Sciatic nerve (tissue), 2 donors: ENCODE data around the gene GARNL3. TPM values are rescaled to one million over a fixed set of nuclear protein-coding genes. Genes with fewer than 3 reads are reported as not detected.
A peak's percentile ranks its signal among the peaks of the same experiment; 100 is the strongest.

Experiments used
- ATAC-seq: fragments of 200-7000 bp; cut with Tn5 transposase; one replicate; pipeline ENCODE4 v1.9.1; 2020; ENCODE audit warnings: mild to moderate bottlenecking, moderate library complexity
- DNase-seq: peaks from one replicate; pipeline ENCODE4 v3.0.0-alpha.2; 2020; ENCODE audit warnings: low spot score
- intact Hi-C: fragments of 100-400 bp; cut with DNase I; formaldehyde crosslinking; loops from one replicate; pipeline ENCODE4 v1.14.2; 2022
- total RNA-seq: library from RNA; stranded (reverse); fragmentation: NEBNext Ultra II Directional; extraction: Animal tissue kit (Norgen Biotek cat#: 25700); gene quantifications from one replicate; pipeline ENCODE4 v1.2.1, GENCODE V29; 2021
- donor health status: DM: no; HTN: no; CAD: no.
- donor health status: DM: no; HTN: no; CAD: no.

The GARNL3 gene
- 33.7 TPM for total RNA-seq

GRCh38 chr9:127264462-127265219 is at the start of gene GARNL3:
GARNL3 (plus strand) TSS chr9:127264774; CDS start chr9:127264878, 104 bp downstream.
- intact Hi-C loops, result no loop called here
- ATAC-seq, result no peak

DNA sequence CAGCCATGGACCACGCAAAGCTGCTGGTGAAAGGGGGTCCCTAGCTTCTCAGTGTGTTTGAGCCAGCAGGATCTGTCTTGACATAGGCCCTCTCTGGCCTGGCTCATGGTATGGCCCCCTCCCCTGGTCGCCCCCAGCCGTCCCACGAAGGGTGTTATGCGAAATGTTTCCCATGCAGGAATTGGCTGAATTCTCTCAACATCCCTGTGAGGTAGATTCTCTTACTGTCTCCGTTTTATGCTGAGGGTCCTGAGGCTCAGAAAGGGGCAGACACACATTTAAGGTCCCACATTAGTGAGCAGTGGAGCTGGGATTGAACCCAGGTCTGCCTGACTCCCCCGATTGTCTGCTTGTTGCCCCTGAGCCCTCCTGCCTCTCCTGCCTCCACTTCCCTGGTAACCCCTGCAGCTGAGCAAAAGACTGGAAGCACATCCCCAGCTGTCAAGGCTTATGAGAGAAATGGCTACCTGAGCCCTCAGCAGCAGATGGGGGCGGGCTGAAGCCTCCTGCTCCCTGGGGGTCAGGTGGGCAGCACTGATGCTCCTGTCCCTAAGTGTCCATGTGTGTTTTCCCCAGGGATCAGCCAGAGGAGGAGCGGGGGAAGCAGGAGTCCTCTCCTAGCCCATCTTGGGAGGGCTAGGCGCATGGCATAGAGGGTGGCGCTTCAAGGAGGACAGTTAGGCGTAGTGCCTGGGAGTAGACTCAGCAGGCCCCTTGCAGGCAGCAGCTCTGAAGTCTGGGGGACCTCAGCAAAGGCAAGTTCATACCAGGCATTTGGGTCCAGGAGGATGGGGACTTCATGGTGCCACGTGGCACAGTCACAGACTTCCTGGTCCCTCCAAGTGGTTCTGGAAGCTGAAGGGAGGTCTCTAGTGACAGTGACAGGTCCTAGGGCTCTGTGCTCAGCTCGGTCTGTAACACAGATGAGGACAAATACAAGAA is 49.0 kb upstream of the GARNL3 start:
- intact Hi-C loops, result no loop called here
- DNase-seq, result no peak
- ATAC-seq, result no peak

More at GRCh38 chr9:127264462-127265219, at the start of gene GARNL3:
- no peak for DNase-seq

GRCh38 chr9:127216210-127216887 is 48.2 kb upstream of the GARNL3 start:
- intact Hi-C loops, result no loop called here
- DNase-seq (no peak), ATAC-seq (no peak)

DNA sequence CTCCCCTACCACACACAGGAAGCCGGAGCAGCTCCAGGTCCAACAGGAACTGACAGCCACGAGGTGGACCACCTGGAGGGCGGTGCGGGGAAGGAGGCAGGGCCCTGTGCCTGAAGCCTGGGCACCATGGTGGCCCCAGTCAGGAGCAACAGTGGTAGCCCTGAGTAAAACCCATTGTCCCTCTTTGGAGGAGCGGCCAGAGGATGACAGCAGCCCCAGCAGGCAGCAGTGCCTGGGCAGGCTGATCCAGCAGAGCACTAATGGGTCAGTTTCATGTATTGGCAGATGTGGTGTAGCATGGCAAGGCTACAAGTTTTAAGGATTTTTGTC is 47.7 kb upstream of the GARNL3 start:
- ATAC-seq (no peak), DNase-seq (no peak)
- intact Hi-C loops, result no loop called here

GRCh38 chr9:127218818-127219217 is 45.8 kb upstream of the GARNL3 start:
- no peak for ATAC-seq
- no peak for DNase-seq
- intact Hi-C loops, result no loop called here

GRCh38 chr9:127219520-127219919 is 45.1 kb upstream of the GARNL3 start:
- DNase-seq, result no peak
- intact Hi-C loops, result no loop called here
- ATAC-seq, result no peak

DNA sequence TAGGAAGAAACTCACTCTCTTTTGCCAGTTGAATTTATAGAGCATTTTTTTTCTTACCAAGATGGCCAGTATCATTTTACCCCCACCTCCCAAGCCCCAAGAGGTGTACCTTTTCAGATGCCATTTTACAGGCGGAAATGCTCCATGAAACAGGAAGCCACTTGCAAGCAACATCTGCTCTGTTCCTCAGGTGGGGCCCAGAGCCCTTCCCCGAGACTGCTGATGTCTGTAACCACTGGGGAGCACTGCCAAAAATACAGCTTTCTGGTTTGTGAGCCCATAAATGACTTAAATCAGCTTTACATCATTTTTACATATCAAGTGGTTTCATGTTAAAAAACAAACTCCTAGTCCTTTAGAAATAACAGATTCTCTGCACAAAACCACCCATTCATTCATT is 42.9 kb upstream of the GARNL3 start:
- no peak for DNase-seq
- no peak for ATAC-seq
- intact Hi-C loops, result no loop called here

GRCh38 chr9:127222388-127223095 is 42.0 kb upstream of the GARNL3 start:
- ATAC-seq (no peak), DNase-seq (no peak)
- intact Hi-C loops, result no loop called here

DNA sequence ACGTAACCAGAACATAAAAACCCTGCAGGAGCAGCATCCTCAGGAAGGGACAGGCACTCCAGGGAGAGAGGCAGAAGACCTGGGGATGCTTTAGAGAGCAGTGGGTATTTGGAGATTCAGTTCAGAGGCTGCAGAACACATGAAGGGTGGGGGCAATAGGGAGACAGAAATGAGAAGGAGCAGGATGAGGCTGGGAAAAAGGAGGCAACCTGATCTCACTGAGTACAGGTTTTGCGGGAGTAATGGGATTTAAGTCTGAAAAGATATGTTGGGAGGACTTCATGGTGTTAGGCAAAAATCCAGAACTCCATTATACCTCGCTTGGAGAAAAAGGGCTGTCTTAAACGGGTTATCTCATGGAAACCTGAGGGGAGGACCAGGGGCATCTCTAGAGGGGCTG is 41.3 kb upstream of the GARNL3 start:
- no peak for DNase-seq
- no peak for ATAC-seq
- intact Hi-C loops, result no loop called here

DNA sequence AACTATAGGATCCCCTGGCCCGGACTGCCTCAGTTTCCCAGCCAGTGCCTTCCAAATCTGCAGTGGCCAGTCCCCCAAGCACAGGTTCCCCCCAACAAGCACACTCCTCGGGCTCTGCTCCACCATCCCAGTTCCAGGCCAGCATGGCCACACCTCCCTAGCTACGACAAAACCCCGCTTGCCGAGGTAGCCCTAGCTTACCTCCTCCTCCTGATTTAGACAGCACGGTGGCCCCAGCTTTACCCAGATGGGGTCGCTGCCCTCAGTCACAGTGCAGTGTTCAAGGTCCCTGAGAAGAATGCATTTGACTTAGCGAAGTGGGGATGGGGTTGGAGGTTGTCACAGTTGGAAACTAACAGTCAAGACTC is 40.8 kb upstream of the GARNL3 start:
- no peak for DNase-seq
- intact Hi-C loops, result no loop called here
- no peak for ATAC-seq

- intact Hi-C loops, result no loop called here
- peak; percentile 96 for DNase-seq
- ATAC-seq, result peak; percentile 91
Observed at GRCh38 chr9:127224178-127224882, 40.2 kb upstream of the GARNL3 start.

DNA sequence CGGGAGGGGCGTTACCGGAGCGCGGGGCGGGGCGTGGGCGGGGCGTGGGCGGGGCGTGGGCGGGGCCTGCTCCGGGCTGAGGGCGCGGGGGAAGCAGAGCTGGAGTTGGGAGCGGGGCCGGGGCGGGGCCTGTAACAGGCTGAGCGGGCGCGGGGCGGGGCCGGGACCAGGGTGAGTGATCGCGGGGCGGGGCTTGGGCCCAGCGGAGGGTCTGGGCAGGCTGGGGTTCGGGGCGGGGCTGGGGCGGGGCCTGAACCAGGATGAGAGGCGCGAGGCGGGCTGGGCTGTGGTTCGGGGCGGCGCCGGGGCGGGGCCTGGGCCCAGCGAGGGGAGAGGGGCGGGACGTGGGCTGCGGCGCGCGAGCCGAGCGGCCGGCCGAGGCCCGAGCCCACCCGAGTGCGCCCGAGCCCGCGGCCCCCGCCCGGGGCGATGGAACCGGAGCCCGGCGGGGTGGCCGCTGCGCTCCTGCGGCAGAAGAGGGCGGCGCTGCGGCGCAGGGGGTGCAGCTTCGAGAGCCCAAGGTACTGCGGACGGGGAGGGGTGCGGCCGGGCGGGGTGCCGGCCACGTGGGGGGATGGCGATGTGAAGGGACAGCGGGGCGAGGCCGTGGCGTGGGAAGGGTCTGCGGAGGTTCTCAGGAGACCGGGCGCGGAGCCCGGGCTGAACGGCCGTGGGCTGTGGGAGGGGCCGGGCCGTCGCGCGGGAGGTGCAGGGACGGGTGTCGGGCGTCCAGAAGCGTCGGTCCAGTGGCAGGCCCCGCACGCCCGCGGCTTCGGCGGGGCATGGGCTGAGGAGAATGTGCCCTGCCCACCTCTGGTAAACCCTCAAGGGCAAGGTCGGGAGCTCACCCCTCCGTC is 39.5 kb upstream of the GARNL3 start:
- ATAC-seq, result peak; percentile 91
- DNase-seq, result peak; percentile 99
- intact Hi-C loops, result no loop called here

DNA sequence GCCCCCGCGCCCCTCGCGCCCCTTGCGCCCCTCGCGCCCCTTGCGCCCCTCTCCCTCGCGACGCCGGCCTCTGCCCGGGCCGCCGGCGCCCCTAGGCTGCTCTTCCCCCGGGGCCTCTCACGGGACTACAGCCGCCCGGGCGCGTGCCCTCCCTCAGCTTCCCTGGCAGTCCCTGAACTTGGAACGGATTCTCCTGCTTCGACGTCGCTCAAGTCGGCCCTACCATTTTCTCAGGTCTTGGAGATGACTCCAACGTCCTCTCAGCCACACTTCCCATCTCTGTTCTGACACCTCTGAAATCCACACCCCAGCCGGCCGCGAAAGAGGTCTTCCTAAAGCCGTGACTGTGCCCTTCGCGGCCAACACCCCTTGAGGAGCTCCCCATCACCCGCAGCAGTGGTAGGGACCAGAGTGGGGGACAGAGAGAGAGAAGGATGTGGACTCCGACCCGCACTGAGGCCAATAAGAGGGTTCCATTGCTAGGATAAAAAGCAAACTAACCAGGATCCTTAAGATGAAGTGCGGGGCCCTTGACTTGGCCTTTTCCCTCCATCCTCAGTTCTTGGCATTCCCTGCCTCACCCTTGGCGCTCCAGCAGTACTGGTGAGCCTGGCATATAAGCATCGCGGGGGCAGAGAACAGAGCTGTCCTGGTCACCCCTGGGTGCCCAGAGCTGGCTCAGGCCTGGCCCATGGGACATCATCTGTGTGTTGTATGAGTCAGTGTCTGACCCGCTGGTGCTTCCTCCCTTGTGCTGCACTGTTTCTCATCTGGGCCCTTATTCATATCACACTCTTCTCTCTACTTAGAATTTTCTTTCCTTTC is 38.6 kb upstream of the GARNL3 start:
- DNase-seq, result no peak
- intact Hi-C loops, result no loop called here
- no peak for ATAC-seq

- ATAC-seq, result no peak
- intact Hi-C loops, result no loop called here
- no peak for DNase-seq
Observed at GRCh38 chr9:127229691-127230417, 34.7 kb upstream of the GARNL3 start.

DNA sequence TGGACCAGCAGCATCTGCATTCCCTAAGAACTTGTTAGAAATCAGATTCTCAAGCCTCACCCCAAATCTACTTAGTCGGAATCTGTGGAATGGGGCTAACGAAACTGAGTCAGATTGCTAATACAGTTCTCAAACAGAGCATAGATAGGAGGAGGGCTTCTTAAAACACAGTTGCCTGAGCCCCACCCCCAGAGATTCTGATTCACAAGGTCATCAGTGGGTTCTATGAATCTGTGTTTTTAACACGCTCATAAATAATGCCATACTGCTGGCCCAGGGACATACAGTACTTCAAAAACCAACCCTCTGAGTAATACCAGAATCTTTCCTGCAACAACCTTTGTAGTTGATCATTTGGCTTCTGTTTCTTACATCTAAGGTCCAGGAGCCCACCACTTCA is 32.9 kb upstream of the GARNL3 start:
- DNase-seq, result no peak
- no peak for ATAC-seq
- intact Hi-C loops, result no loop called here

DNA sequence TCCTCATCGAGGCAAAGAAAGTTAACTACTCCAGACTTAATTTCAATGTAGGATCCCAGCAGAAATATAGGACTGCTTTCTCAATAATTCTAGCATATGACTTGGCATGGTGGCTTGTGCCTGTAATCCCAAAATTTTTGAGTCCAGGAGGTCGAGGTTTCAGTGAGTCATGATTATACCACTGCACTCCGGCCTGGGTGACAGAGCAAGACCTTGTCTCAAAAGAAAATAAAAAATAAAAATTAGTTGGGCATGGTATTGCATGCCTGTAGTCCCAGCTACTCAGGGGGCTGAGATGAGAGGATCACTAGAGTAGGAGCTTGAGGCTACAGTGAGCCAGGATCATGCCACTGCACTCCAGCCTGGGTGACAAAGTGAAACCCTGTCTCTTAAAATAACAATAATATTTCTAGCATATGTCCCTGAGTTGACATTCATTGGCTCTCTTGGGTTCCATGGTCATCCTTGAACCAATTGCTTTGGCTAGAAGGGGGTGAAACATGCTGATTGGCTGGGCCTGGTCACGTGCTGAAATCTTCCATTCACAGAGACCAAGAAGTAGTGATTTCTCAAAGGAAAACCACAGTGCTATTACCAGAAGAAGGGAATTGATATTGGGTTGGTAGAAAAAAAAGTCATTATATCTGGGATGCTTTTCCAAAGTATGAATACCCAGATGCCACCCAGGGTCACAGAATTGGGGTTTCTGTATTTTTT is 31.6 kb upstream of the GARNL3 start:
- intact Hi-C loops, result no loop called here
- ATAC-seq (peak; percentile 19), DNase-seq (no peak)
